Lower leg skin (tissue), 3 donors: ENCODE measurements around the gene LEF1.

Experiments
- POLR2A ChIP-seq, 2 donors: fragments of 450-650 bp; IDR thresholded peaks; one replicate each; pipeline ENCODE4 v1.6.1; 2016 to 2017; ENCODE audit warnings: antibody characterized with exemption in 2 of 2, mild to moderate bottlenecking in 1 of 2, moderate library complexity in 1 of 2
- TF ChIP-seq, protein P1 (sequence below), 3 donors: fragments of 450-650 bp; IDR thresholded peaks; one replicate each; pipeline ENCODE4 v1.5.1; 2016; ENCODE audit warnings: antibody characterized with exemption in 3 of 3, mild to moderate bottlenecking in 3 of 3, moderate library complexity in 2 of 3

DNA sequence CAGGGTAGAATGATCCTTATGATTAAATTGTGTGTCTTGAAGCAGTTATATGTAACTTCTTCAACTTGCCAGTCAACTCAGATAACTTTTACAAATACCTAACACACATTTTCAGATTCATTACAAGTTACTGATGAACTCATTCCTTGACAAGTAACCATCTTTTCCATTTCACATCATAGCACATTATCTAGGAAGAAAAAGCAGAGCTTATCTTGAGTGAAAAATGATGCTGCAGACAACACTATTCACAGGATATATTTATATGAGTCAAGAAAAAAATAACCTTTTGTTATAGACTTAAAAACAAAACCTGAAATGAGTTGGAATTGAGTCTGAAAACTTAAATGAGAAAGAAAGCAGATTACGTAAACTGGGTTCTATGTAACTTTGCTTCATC is 68.9 kb downstream of the LEF1 start:
- TF ChIP-seq, protein P1, sequence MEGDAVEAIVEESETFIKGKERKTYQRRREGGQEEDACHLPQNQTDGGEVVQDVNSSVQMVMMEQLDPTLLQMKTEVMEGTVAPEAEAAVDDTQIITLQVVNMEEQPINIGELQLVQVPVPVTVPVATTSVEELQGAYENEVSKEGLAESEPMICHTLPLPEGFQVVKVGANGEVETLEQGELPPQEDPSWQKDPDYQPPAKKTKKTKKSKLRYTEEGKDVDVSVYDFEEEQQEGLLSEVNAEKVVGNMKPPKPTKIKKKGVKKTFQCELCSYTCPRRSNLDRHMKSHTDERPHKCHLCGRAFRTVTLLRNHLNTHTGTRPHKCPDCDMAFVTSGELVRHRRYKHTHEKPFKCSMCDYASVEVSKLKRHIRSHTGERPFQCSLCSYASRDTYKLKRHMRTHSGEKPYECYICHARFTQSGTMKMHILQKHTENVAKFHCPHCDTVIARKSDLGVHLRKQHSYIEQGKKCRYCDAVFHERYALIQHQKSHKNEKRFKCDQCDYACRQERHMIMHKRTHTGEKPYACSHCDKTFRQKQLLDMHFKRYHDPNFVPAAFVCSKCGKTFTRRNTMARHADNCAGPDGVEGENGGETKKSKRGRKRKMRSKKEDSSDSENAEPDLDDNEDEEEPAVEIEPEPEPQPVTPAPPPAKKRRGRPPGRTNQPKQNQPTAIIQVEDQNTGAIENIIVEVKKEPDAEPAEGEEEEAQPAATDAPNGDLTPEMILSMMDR (IDR thresholded peaks at IDR 0.05), result no peak
- TF ChIP-seq POLR2A (IDR thresholded peaks at IDR 0.05), result no peak
